ENCODE data around the gene LARGE1.

The LARGE1 gene

GRCh38 chr22:33739516-33739915 is 180.8 kb downstream of the LARGE1 start:
- TF ChIP-seq, protein P1, sequence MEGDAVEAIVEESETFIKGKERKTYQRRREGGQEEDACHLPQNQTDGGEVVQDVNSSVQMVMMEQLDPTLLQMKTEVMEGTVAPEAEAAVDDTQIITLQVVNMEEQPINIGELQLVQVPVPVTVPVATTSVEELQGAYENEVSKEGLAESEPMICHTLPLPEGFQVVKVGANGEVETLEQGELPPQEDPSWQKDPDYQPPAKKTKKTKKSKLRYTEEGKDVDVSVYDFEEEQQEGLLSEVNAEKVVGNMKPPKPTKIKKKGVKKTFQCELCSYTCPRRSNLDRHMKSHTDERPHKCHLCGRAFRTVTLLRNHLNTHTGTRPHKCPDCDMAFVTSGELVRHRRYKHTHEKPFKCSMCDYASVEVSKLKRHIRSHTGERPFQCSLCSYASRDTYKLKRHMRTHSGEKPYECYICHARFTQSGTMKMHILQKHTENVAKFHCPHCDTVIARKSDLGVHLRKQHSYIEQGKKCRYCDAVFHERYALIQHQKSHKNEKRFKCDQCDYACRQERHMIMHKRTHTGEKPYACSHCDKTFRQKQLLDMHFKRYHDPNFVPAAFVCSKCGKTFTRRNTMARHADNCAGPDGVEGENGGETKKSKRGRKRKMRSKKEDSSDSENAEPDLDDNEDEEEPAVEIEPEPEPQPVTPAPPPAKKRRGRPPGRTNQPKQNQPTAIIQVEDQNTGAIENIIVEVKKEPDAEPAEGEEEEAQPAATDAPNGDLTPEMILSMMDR (IDR thresholded peaks at IDR 0.05; ENCODE audit: insufficient read depth, missing control alignments): no peak
- DNase-seq (ENCODE audit: insufficient read length, low spot score) (no peak), FAIRE-seq (no peak)

DNA sequence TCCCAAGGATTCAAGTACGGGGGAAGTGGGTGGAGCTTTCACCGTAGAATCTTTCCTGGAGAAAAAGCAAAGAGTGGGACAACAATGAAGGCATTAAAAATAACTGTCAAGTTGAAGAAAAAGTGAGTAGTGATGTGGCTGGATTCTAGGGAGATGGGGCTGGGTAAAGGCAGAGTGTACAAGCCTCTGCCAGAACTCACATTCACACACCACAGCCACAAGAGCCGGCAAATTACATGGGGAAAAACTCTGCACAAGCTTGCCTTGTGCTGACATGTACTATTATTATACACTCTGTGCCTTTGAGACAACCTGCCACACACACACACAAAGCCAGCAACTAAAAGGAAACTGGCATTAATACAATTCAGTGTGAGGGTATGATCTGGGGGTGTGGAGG is 182.6 kb downstream of the LARGE1 start:
- FAIRE-seq (no peak), DNase-seq (ENCODE audit: insufficient read length, low spot score) (no peak)
- TF ChIP-seq, protein P1 (IDR thresholded peaks at IDR 0.05; ENCODE audit: insufficient read depth, missing control alignments): no peak

- no peak for FAIRE-seq
- DNase-seq (ENCODE audit: insufficient read length, low spot score): no peak
- TF ChIP-seq, protein P1 (IDR thresholded peaks at IDR 0.05; ENCODE audit: insufficient read depth, missing control alignments): no peak
Observed at GRCh38 chr22:33735978-33736377, 184.3 kb downstream of the LARGE1 start.

DNA sequence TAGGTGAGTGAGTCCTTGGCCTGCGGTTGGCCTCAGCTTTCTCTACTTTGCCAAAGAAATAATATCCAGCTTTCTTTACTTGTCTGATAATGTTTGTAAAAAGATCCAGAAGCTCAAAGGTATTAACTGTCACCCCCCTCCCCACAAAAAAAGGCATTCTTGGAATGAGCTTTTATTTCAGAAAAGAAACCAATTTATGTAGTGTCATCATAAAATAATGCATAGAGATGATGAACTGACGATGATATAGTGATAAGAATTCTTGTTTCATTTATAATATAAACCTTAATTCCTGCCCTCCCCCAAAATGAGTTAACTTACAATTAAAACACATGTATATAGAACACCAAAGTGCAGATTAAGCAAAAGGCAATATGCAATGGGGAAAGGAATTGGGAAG is 191.4 kb downstream of the LARGE1 start:
- TF ChIP-seq, protein P1 (IDR thresholded peaks at IDR 0.05; ENCODE audit: insufficient read depth, missing control alignments): no peak
- no peak for DNase-seq (ENCODE audit: insufficient read length, low spot score)
- no peak for FAIRE-seq

DNA sequence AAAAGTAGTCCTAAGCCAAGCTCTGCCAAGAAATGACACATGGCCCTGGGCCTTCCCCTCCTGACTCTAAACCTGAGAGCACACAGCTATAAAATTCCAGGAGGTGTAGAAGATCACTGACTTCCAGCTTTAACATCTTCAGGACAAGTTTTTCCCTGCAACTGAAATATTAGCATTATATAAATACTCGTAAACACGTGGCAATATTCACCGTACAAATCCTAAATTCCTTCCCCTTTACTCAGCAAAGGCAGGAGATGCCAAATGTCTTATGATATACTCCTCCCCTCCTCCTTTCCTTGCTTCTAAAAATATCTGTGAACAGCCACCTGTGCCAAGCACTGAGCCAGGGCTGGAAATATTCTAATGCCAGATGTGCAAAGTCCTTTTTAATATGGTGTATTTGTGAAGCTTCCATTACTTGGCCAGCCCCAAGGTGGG is 194.0 kb downstream of the LARGE1 start:
- DNase-seq (ENCODE audit: insufficient read length, low spot score) (no peak), FAIRE-seq (no peak)
- TF ChIP-seq, protein P1 (IDR thresholded peaks at IDR 0.05; ENCODE audit: insufficient read depth, missing control alignments): no peak

- TF ChIP-seq, protein P1 (IDR thresholded peaks at IDR 0.05; ENCODE audit: insufficient read depth, missing control alignments): no peak
- no peak for FAIRE-seq
- DNase-seq (ENCODE audit: insufficient read length, low spot score): no peak
Observed at GRCh38 chr22:33723915-33724314, 196.4 kb downstream of the LARGE1 start.

GRCh38 chr22:33722816-33723215 is 197.5 kb downstream of the LARGE1 start:
- DNase-seq (ENCODE audit: insufficient read length, low spot score): no peak
- FAIRE-seq: no peak
- TF ChIP-seq, protein P1 (IDR thresholded peaks at IDR 0.05; ENCODE audit: insufficient read depth, missing control alignments): no peak
